H1 (cell line): Measurements from ENCODE around the gene OR10H5. TPM values are rescaled to one million over a fixed set of nuclear protein-coding genes. Genes with fewer than 3 reads are reported as not detected.

Source experiments
- CTCF ChIA-PET: fragments of 300-600 bp; sonication (Branson Sonifier 250); formaldehyde crosslinking; loops from one replicate; lab custom pipeline; 2021; ENCODE audit not compliant: partially characterized antibody; lab: Charles Lee
- POLR2A ChIA-PET: fragments of 300-600 bp; sonication (Branson Sonifier 250); formaldehyde crosslinking; loops from one replicate; lab custom pipeline; 2021; ENCODE audit warnings: inconsistent platforms; ENCODE audit not compliant: partially characterized antibody; lab: Charles Lee
- DNase-seq, 2 experiments: peaks; one replicate each; pipeline versions ENCODE4 v3.0.0 to v3.0.0-alpha.2; 2010 to 2022; ENCODE audit warnings: low spot score in 2 of 2, low read depth in 1 of 2, mixed read lengths in 1 of 2
- FAIRE-seq: peaks from 2 replicates; lab custom pipeline; 2011; peaks lifted over from hg19 to GRCh38; lab: Jason Lieb, UNC
- H2AFZ ChIP-seq: 2 replicates; pipeline ENCODE4 v1.8.1; 2012; ENCODE audit warnings: low read length, inconsistent platforms
- H2AK5ac ChIP-seq: 2 replicates; pipeline ENCODE4 v1.6.1; 2013; ENCODE audit warnings: low read depth, low read length
- H2BK120ac ChIP-seq: replicated peaks from 2 replicates; pipeline ENCODE3; 2013; ENCODE audit warnings: low read depth, low read length, inconsistent platforms
- H2BK12ac ChIP-seq: 2 replicates; pipeline ENCODE4 v1.6.1; 2013; ENCODE audit warnings: low read depth, low read length
- H2BK15ac ChIP-seq: 2 replicates; pipeline ENCODE4 v1.6.1; 2013; ENCODE audit warnings: low read length
- H2BK20ac ChIP-seq: 2 replicates; pipeline ENCODE4 v1.6.1; 2013; ENCODE audit warnings: low read length
- H2BK5ac ChIP-seq: 2 replicates; pipeline ENCODE4 v1.6.1; 2013; ENCODE audit warnings: low read depth, low read length
- H3K14ac ChIP-seq: 2 replicates; pipeline ENCODE4 v1.6.1; 2013; ENCODE audit warnings: inconsistent platforms; ENCODE audit not compliant: insufficient read length
- H3K18ac ChIP-seq: 2 replicates; pipeline ENCODE4 v1.6.1; 2013; ENCODE audit warnings: low read length; ENCODE audit errors: extremely low read depth
- H3K23ac ChIP-seq: 2 replicates; pipeline ENCODE4 v1.6.1; 2013; ENCODE audit warnings: inconsistent platforms; ENCODE audit not compliant: insufficient read length
- H3K23me2 ChIP-seq: 2 replicates; pipeline ENCODE4 v1.6.1; 2013; ENCODE audit warnings: low read depth, low read length
- H3K27ac ChIP-seq: 2 replicates; pipeline ENCODE4 v1.6.1; 2011; ENCODE audit warnings: low read depth, low read length, inconsistent platforms
- H3K27me3 ChIP-seq, 4 experiments: replicated peaks in 1 of 4; 1 replicate in 1 of 4; 2 replicates in 3 of 4; pipeline versions ENCODE4 v1.6.1 to v1.8.1; 2011 to 2013; ENCODE audit warnings: low read length in 3 of 4, mild to moderate bottlenecking in 3 of 4, inconsistent platforms in 2 of 4, mixed read lengths in 2 of 4, moderate library complexity in 1 of 4; ENCODE audit not compliant: control insufficient read depth in 3 of 4, insufficient read depth in 3 of 4; ENCODE audit errors: extremely low read depth in 1 of 4
- H3K36me3 ChIP-seq, 4 experiments: 2 replicates each; pipeline versions ENCODE4 v1.6.1 to v1.8.1; 2011 to 2013; ENCODE audit warnings: mild to moderate bottlenecking in 4 of 4, low read length in 3 of 4, moderate library complexity in 2 of 4, control low read depth in 1 of 4, inconsistent platforms in 1 of 4; ENCODE audit not compliant: insufficient read depth in 4 of 4, control insufficient read depth in 2 of 4
- H3K4ac ChIP-seq: replicated peaks from 2 replicates; pipeline ENCODE3; 2013; ENCODE audit warnings: low read length, low read depth, mixed read lengths, inconsistent platforms; ENCODE audit not compliant: insufficient read length
- H3K4me1 ChIP-seq, 4 experiments: replicated peaks in 1 of 4; 1 replicate in 1 of 4; 2 replicates in 3 of 4; pipeline versions ENCODE4 v1.6.1 to v1.8.1; 2011 to 2013; ENCODE audit warnings: low read length in 3 of 4, inconsistent platforms in 2 of 4, mixed read lengths in 1 of 4; ENCODE audit not compliant: insufficient read depth in 4 of 4, control insufficient read depth in 3 of 4
- H3K4me2 ChIP-seq, 2 experiments: 2 replicates each; pipeline versions ENCODE4 v1.6.1 to v1.8.1; 2011 to 2013; ENCODE audit warnings: low read depth in 2 of 2, low read length in 2 of 2, control low read depth in 1 of 2, inconsistent platforms in 1 of 2, mild to moderate bottlenecking in 1 of 2; ENCODE audit not compliant: insufficient read depth in 1 of 2
- H3K4me3 ChIP-seq, 4 experiments: fragments of 200-600, 300-600 bp in 1 of 4; sonication (generic), shearing (Covaris generic), sonication (Bioruptor Twin) in 1 of 4; 2 replicates each; pipeline versions ENCODE4 v1.5.1 to v1.8.1; 2011 to 2016; ENCODE audit warnings: low read length in 4 of 4, low read depth in 3 of 4, control low read depth in 2 of 4, inconsistent platforms in 2 of 4, mild to moderate bottlenecking in 2 of 4, mixed read lengths in 1 of 4, moderate library complexity in 1 of 4; ENCODE audit not compliant: insufficient read depth in 2 of 4; ENCODE audit errors: extremely low read depth in 1 of 4
- H3K56ac ChIP-seq: replicated peaks from 2 replicates; pipeline ENCODE3; 2013; ENCODE audit warnings: low read depth, mild to moderate bottlenecking, mixed read lengths, low read length, inconsistent platforms; ENCODE audit not compliant: insufficient read length
- H3K79me1 ChIP-seq: 2 replicates; pipeline ENCODE4 v1.6.1; 2013; ENCODE audit warnings: low read depth, low read length, control low read depth
- H3K79me2 ChIP-seq, 2 experiments: 2 replicates each; pipeline versions ENCODE4 v1.6.1 to v1.8.1; 2012 to 2013; ENCODE audit warnings: low read length in 2 of 2, mild to moderate bottlenecking in 2 of 2, inconsistent platforms in 1 of 2; ENCODE audit not compliant: insufficient read depth in 2 of 2, control insufficient read depth in 1 of 2
- H3K9ac ChIP-seq, 4 experiments: replicated peaks in 1 of 4; 1 replicate in 1 of 4; 2 replicates in 3 of 4; pipeline versions ENCODE4 v1.6.1 to v1.8.1; 2011 to 2013; ENCODE audit warnings: low read depth in 3 of 4, low read length in 3 of 4, control low read depth in 2 of 4, mild to moderate bottlenecking in 2 of 4, moderate library complexity in 2 of 4, inconsistent platforms in 1 of 4; ENCODE audit errors: extremely low read depth in 1 of 4
- H3K9me3 ChIP-seq, 2 experiments: 2 replicates each; pipeline versions ENCODE4 v1.6.1 to v1.8.1; 2012 to 2013; ENCODE audit warnings: mild to moderate bottlenecking in 2 of 2, moderate library complexity in 2 of 2, control low read depth in 1 of 2, inconsistent platforms in 1 of 2, low read depth in 1 of 2, low read length in 1 of 2, mixed read lengths in 1 of 2; ENCODE audit not compliant: insufficient read depth in 2 of 2
- H4K20me1 ChIP-seq, 2 experiments: replicated peaks in 1 of 2; 2 replicates each; pipeline versions ENCODE3 to v1.8.1; 2011 to 2013; ENCODE audit warnings: inconsistent platforms in 2 of 2, low read length in 2 of 2, mild to moderate bottlenecking in 1 of 2; ENCODE audit not compliant: insufficient read depth in 2 of 2, control insufficient read depth in 1 of 2
- H4K5ac ChIP-seq: 2 replicates; pipeline ENCODE4 v1.6.1; 2013; ENCODE audit warnings: low read length, low read depth, mixed read lengths, inconsistent platforms; ENCODE audit not compliant: insufficient read length
- H4K8ac ChIP-seq: 2 replicates; pipeline ENCODE4 v1.8.0; 2013; ENCODE audit warnings: mild to moderate bottlenecking, moderate library complexity, low read length, inconsistent platforms; ENCODE audit not compliant: insufficient read depth; ENCODE audit errors: extremely low read depth
- H4K91ac ChIP-seq: replicated peaks from 2 replicates; pipeline ENCODE3; 2013; ENCODE audit warnings: low read length, mixed read lengths, inconsistent platforms; ENCODE audit not compliant: insufficient read length
- CTCF ChIP-seq, 3 experiments: IDR thresholded peaks; 1 replicate in 2 of 3; 2 replicates in 1 of 3; pipeline versions ENCODE4 v1.5.1 to v1.6.1; 2011; ENCODE audit warnings: low read length in 3 of 3, mild to moderate bottlenecking in 3 of 3, inconsistent platforms in 2 of 3, low read depth in 1 of 3, moderate library complexity in 1 of 3; ENCODE audit not compliant: insufficient read depth in 1 of 3; ENCODE audit errors: control extremely low read depth in 1 of 3
- KDM5A ChIP-seq: fragments of 200-600 bp; IDR thresholded peaks from 2 replicates; pipeline ENCODE4 v1.7.1; 2012; ENCODE audit warnings: mild to moderate bottlenecking, low read length, inconsistent platforms, mixed read lengths
- WGBS, 2 experiments: shearing (Covaris generic) in 1 of 2; methylation state at CpG; one replicate each; pipeline versions ENCODE4 v1.1.6 to v1.1.7; 2013 to 2015; ENCODE audit warnings: low lambda C conversion rate in 2 of 2, mixed read lengths in 2 of 2, inconsistent platforms in 1 of 2, low coverage in 1 of 2, missing lambda C conversion rate in 1 of 2; ENCODE audit not compliant: insufficient replicate concordance in 2 of 2, insufficient coverage in 1 of 2, insufficient read length in 1 of 2; ENCODE audit errors: extremely low coverage in 1 of 2, missing lambda C conversion rate in 1 of 2; 5-methylcytosine and 5-hydroxymethylcytosine counted together
- polyA plus RNA-seq, 7 experiments: library from polyadenylated mRNA; depleted of rRNA in 3 of 7; stranded (reverse) in 5 of 7; unstranded in 2 of 7; fragments of >200 nt in 5 of 7; fragments of 200-250 nt in 2 of 7; gene quantifications; 1 replicate in 5 of 7; 2 replicates in 1 of 7; 4 replicates in 1 of 7; pipeline versions ENCODE4 v1.2.1 to v1.2.3, GENCODE V29; 2011 to 2013; ENCODE audit warnings: missing spikeins in 2 of 7, mixed read lengths in 2 of 7
- total RNA-seq: library from RNA; stranded (reverse); fragmentation: NEBNext Ultra II Directional; extraction: Animal tissue kit (Norgen Biotek cat#: 25700); gene quantifications from 2 replicates; pipeline ENCODE4 v1.2.1, GENCODE V29; 2021

Gene OR10H5
- total and polyA plus RNA-seq, 2 of the 8 experiments (the other 6 are each of a cell fraction or from before 2014, with no cell fraction given): not detected

GRCh38 chr19:15841875-15842569, 54.6 kb downstream of the OR10H5 start:
- no peaks in the 10 kb centered on the region for H3K23me2 ChIP-seq
- no peak overlapping the region for H2BK12ac ChIP-seq
- CTCF ChIA-PET: no interaction called here
- no peak overlapping the region for H3K14ac ChIP-seq
- H2BK5ac ChIP-seq: no peak overlapping the region
- H3K56ac ChIP-seq: no peak overlapping the region
- H3K79me1 ChIP-seq: no peaks in the 10 kb centered on the region
- no peak for DNase-seq
- no peaks in the 10 kb centered on the region for H4K20me1 ChIP-seq
- WGBS, 2 experiments: 67% methylated on average over 11 of the region's 11 CpGs; no CpG with 5 or more reads in 1 of the 2 experiments
- H2AK5ac ChIP-seq: no peak overlapping the region
- H2BK120ac ChIP-seq: no peak overlapping the region
- H3K23ac ChIP-seq: no peak overlapping the region
- H4K5ac ChIP-seq: no peak overlapping the region
- H3K79me2 ChIP-seq: no peaks in the 10 kb centered on the region
- no peaks in the 10 kb centered on the region for H3K4me1 ChIP-seq
- no peaks in the 10 kb centered on the region for H3K27me3 ChIP-seq
- POLR2A ChIA-PET: no interaction called here
- no peak overlapping the region for H2BK15ac ChIP-seq
- peaks cover 39 to 66% of the 10 kb centered on the region in 2 experiments for H3K9me3 ChIP-seq
- no peak overlapping the region for H3K4me3 ChIP-seq
- H3K9ac ChIP-seq: no peak overlapping the region
- FAIRE-seq: no peak
- H3K18ac ChIP-seq: no peak overlapping the region
- H4K8ac ChIP-seq: no peak overlapping the region
- H3K4ac ChIP-seq: no peak overlapping the region
- no peak overlapping the region for H3K4me2 ChIP-seq
- no peak overlapping the region for H2AFZ ChIP-seq
- no peaks in the 10 kb centered on the region for H3K36me3 ChIP-seq
- no peak overlapping the region for H3K27ac ChIP-seq
- H2BK20ac ChIP-seq: no peak overlapping the region
- H4K91ac ChIP-seq: no peak overlapping the region
- TF ChIP-seq KDM5A (no peak), CTCF (IDR thresholded peaks at IDR 0.05; ENCODE audit: control extremely low read depth in 1 of 3, insufficient read depth in 1 of 3, low read depth in 1 of 3, low read length in 3 of 3) (peak in 1 of 3 experiments; percentile 25; a peak in 1 of 4 replicates)
